Measurements from ENCODE around the gene CHAT. TPM values are rescaled to one million over a fixed set of nuclear protein-coding genes. Genes with fewer than 3 reads are reported as not detected.

Gene CHAT
- total RNA-seq, 2 donors from 2014 or later = not detected

GRCh38 chr10:49621561-49621960 lies 7.7 kb downstream of the CHAT start:
- Histone ChIP-seq H3K27me3 (replicated peaks; ENCODE audit: insufficient read depth) (no peaks in the 10 kb centered on the region), H3K4me1 (ENCODE audit: control insufficient read depth in 1 of 2, low read depth in 2 of 2) (no peaks in the 10 kb centered on the region), H3K4me3 (no peak overlapping the region), H3K27ac (no peak overlapping the region), H3K36me3 (no peaks in the 10 kb centered on the region), H3K9me3 (no peaks in the 10 kb centered on the region)
- DNase-seq (ENCODE audit: low spot score) (no peak), ATAC-seq (ENCODE audit: insufficient number of reproducible peaks, low FRiP score, low read depth) (no peak)
- TF ChIP-seq CTCF (IDR thresholded peaks at IDR 0.05) = no peak

- Histone ChIP-seq H3K9me3 (no peaks in the 10 kb centered on the region), H3K27me3 (replicated peaks; ENCODE audit: insufficient read depth) (no peaks in the 10 kb centered on the region), H3K27ac (no peak overlapping the region), H3K36me3 (no peaks in the 10 kb centered on the region), H3K4me3 (no peak overlapping the region), H3K4me1 (ENCODE audit: control insufficient read depth in 1 of 2, low read depth in 2 of 2) (no peaks in the 10 kb centered on the region)
- DNase-seq (ENCODE audit: low spot score) (no peak), ATAC-seq (ENCODE audit: insufficient number of reproducible peaks, low FRiP score, low read depth) (no peak)
- no peak for TF ChIP-seq CTCF (IDR thresholded peaks at IDR 0.05)
These were observed 8.9 kb downstream of the CHAT start for GRCh38 chr10:49622426-49623425.

GRCh38 chr10:49624629-49625028 lies 10.8 kb downstream of the CHAT start:
- Histone ChIP-seq H3K4me3 (no peak overlapping the region), H3K36me3 (no peaks in the 10 kb centered on the region), H3K9me3 (no peaks in the 10 kb centered on the region), H3K4me1 (ENCODE audit: control insufficient read depth in 1 of 2, low read depth in 2 of 2) (no peaks in the 10 kb centered on the region), H3K27ac (no peak overlapping the region), H3K27me3 (replicated peaks; ENCODE audit: insufficient read depth) (no peaks in the 10 kb centered on the region)
- ATAC-seq (ENCODE audit: insufficient number of reproducible peaks, low FRiP score, low read depth) (no peak), DNase-seq (ENCODE audit: low spot score) (no peak)
- TF ChIP-seq CTCF (IDR thresholded peaks at IDR 0.05) = no peak

DNA sequence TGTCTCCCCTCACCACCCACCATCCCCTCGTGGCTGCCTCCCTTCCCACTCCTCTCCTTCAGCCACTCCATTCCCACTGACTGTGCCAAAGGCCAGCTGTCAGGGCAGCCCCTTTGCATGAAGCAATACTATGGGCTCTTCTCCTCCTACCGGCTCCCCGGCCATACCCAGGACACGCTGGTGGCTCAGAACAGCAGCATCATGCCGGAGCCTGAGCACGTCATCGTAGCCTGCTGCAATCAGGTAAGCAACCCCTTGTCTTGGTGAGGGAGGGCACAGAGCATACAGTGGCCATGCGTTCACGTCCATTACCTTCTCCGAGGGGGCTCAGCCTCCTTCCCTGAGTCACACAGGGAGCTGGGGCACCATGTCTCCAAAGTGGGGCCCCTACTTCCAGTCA lies 11.6 kb downstream of the CHAT start:
- Histone ChIP-seq H3K27ac (no peak overlapping the region), H3K4me3 (no peak overlapping the region), H3K36me3 (no peaks in the 10 kb centered on the region), H3K4me1 (ENCODE audit: control insufficient read depth in 1 of 2, low read depth in 2 of 2) (no peaks in the 10 kb centered on the region), H3K27me3 (replicated peaks; ENCODE audit: insufficient read depth) (no peaks in the 10 kb centered on the region), H3K9me3 (no peaks in the 10 kb centered on the region)
- no peak for TF ChIP-seq CTCF (IDR thresholded peaks at IDR 0.05)
- ATAC-seq (ENCODE audit: insufficient number of reproducible peaks, low FRiP score, low read depth) = no peak
- no peak for DNase-seq (ENCODE audit: low spot score)

DNA sequence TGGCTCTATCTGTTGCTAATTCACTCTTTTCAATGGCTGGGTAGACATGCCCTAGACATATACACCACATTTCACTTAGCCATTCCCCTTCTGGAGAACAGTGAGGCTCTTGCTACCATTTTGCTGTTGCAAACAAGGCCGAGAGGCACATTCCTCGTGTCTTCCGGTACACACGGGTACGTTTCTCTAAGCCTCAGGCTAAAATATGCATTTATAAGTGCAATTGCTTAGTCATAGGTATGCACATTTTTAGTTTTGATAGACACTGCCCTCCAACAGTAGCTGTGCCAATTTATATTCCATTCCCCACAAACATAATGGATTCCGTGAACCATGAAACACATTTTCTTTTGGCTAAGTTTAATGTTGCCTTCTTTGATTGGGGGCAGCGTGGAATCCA lies 13.2 kb downstream of the CHAT start:
- no peak overlapping the region for H3K27ac ChIP-seq
- H3K36me3 ChIP-seq = no peaks in the 10 kb centered on the region
- no peaks in the 10 kb centered on the region for H3K4me1 ChIP-seq (ENCODE audit: control insufficient read depth in 1 of 2, low read depth in 2 of 2)
- TF ChIP-seq CTCF (IDR thresholded peaks at IDR 0.05) = no peak
- ATAC-seq (ENCODE audit: insufficient number of reproducible peaks, low FRiP score, low read depth) (no peak), DNase-seq (ENCODE audit: low spot score) (no peak)
- H3K4me3 ChIP-seq = no peak overlapping the region
- H3K27me3 ChIP-seq (replicated peaks; ENCODE audit: insufficient read depth) = no peaks in the 10 kb centered on the region
- H3K9me3 ChIP-seq = no peaks in the 10 kb centered on the region

Data from thoracic aorta (tissue), 2 donors.